ENCODE results near the gene INHBB. TPM values are rescaled to one million over a fixed set of nuclear protein-coding genes. Genes with fewer than 3 reads are reported as not detected.
"Not testable (repeated sequence)": the region's sequence is repeated elsewhere in the genome, so short reads cannot be mapped to it uniquely, and the experiment has no call there.

INHBB gene
- total RNA-seq, 1 donor from 2014 or later, result 20.4 TPM

- DNase-seq (ENCODE audit: low read depth in 2 of 2), result no peak
These were observed 29.9 kb upstream of the INHBB start for GRCh38 chr2:120316071-120316470.

GRCh38 chr2:120316528-120317179, 29.3 kb upstream of the INHBB start:
- no peak for DNase-seq (ENCODE audit: low read depth in 2 of 2)

- no peak for DNase-seq (ENCODE audit: low read depth in 2 of 2)
These were observed 28.8 kb upstream of the INHBB start for GRCh38 chr2:120317180-120317533.

- no peak for DNase-seq (ENCODE audit: low read depth in 2 of 2)
These were observed 28.0 kb upstream of the INHBB start for GRCh38 chr2:120317916-120318315.

- DNase-seq (ENCODE audit: low read depth in 2 of 2), result no peak
These were observed 27.3 kb upstream of the INHBB start for GRCh38 chr2:120318626-120319025.

GRCh38 chr2:120319123-120319522, 26.8 kb upstream of the INHBB start:
- DNase-seq (ENCODE audit: low read depth in 2 of 2), result no peak

- peak; percentile 51 to 71 for DNase-seq (ENCODE audit: low read depth in 2 of 2)
These were observed 26.1 kb upstream of the INHBB start for GRCh38 chr2:120319686-120320317.

GRCh38 chr2:120320318-120320851, 25.6 kb upstream of the INHBB start:
- DNase-seq (ENCODE audit: low read depth in 2 of 2), result no peak

- DNase-seq (ENCODE audit: low read depth in 2 of 2), result not testable (repeated sequence)
These were observed 24.9 kb upstream of the INHBB start for GRCh38 chr2:120320887-120321556.

- DNase-seq (ENCODE audit: low read depth in 2 of 2), result no peak
These were observed 24.1 kb upstream of the INHBB start for GRCh38 chr2:120321721-120322284.

- DNase-seq (ENCODE audit: low read depth in 2 of 2), result no peak
These were observed 23.6 kb upstream of the INHBB start for GRCh38 chr2:120322329-120322728.

- DNase-seq (ENCODE audit: low read depth in 2 of 2), result no peak
These were observed 22.7 kb upstream of the INHBB start for GRCh38 chr2:120323214-120323613.

- DNase-seq (ENCODE audit: low read depth in 2 of 2), result no peak
These were observed 22.0 kb upstream of the INHBB start for GRCh38 chr2:120323807-120324399.

- no peak for DNase-seq (ENCODE audit: low read depth in 2 of 2)
These were observed 21.0 kb upstream of the INHBB start for GRCh38 chr2:120324933-120325332.

GRCh38 chr2:120326066-120326465, 19.9 kb upstream of the INHBB start:
- no peak for DNase-seq (ENCODE audit: low read depth in 2 of 2)

- no peak for DNase-seq (ENCODE audit: low read depth in 2 of 2)
These were observed 14.8 kb upstream of the INHBB start for GRCh38 chr2:120330946-120331822.

- no peak for DNase-seq (ENCODE audit: low read depth in 2 of 2)
These were observed 14.0 kb upstream of the INHBB start for GRCh38 chr2:120331903-120332302.

- no peak for DNase-seq (ENCODE audit: low read depth in 2 of 2)
These were observed 13.6 kb upstream of the INHBB start for GRCh38 chr2:120332384-120332783.

- DNase-seq (ENCODE audit: low read depth in 2 of 2), result no peak
These were observed 11.9 kb upstream of the INHBB start for GRCh38 chr2:120334068-120334467.

- no peak for DNase-seq (ENCODE audit: low read depth in 2 of 2)
These were observed 9.2 kb upstream of the INHBB start for GRCh38 chr2:120336749-120337148.

GRCh38 chr2:120338015-120338414, 7.9 kb upstream of the INHBB start:
- no peak for DNase-seq (ENCODE audit: low read depth in 2 of 2)

Data from dermis microvascular lymphatic vessel endothelial cell (primary cell).